ENCODE measurements around the gene GLCE.
"Not testable (repeated sequence)": the region's sequence is repeated elsewhere in the genome, so short reads cannot be mapped to it uniquely, and the experiment has no call there.

GLCE gene

GRCh38 chr15:69279636-69280035, 119.2 kb downstream of the GLCE start:
- Histone ChIP-seq H3K9me3 (ENCODE audit: control insufficient read depth, low read length) (no peaks in the 10 kb centered on the region), H3K4me3 (ENCODE audit: insufficient read depth, low read depth, low read length) (no peak overlapping the region), H3K27ac (ENCODE audit: insufficient read depth, low read depth, low read length, poor library complexity, severe bottlenecking) (no peak overlapping the region), H3K4me1 (ENCODE audit: control insufficient read depth, insufficient read depth, low read length) (peaks cover 7% of the 10 kb centered on the region), H3K27me3 (ENCODE audit: control insufficient read depth, insufficient read depth, low read length, poor library complexity, severe bottlenecking) (no peaks in the 10 kb centered on the region), H3K36me3 (ENCODE audit: control insufficient read depth, insufficient read depth, low read length) (no peaks in the 10 kb centered on the region)
- WGBS, 2 experiments: 94% methylated on average over 7 of the region's 7 CpGs

- H3K27me3 ChIP-seq (ENCODE audit: control insufficient read depth, insufficient read depth, low read length, poor library complexity, severe bottlenecking): no peaks in the 10 kb centered on the region
- no peak overlapping the region for H3K27ac ChIP-seq (ENCODE audit: insufficient read depth, low read depth, low read length, poor library complexity, severe bottlenecking)
- H3K9me3 ChIP-seq (ENCODE audit: control insufficient read depth, low read length): no peaks in the 10 kb centered on the region
- H3K4me1 ChIP-seq (ENCODE audit: control insufficient read depth, insufficient read depth, low read length): peaks cover under 1% of the 10 kb centered on the region
- H3K4me3 ChIP-seq (ENCODE audit: insufficient read depth, low read depth, low read length): no peak overlapping the region
- WGBS, 2 experiments: 86 to 92% methylated on average over 5 of the region's 5 CpGs
- H3K36me3 ChIP-seq (ENCODE audit: control insufficient read depth, insufficient read depth, low read length): no peaks in the 10 kb centered on the region
Observed at GRCh38 chr15:69280783-69281182, 120.3 kb downstream of the GLCE start.

GRCh38 chr15:69282104-69282743, 121.8 kb downstream of the GLCE start:
- no peak overlapping the region for H3K4me3 ChIP-seq (ENCODE audit: insufficient read depth, low read depth, low read length)
- no peak overlapping the region for H3K27ac ChIP-seq (ENCODE audit: insufficient read depth, low read depth, low read length, poor library complexity, severe bottlenecking)
- no peaks in the 10 kb centered on the region for H3K36me3 ChIP-seq (ENCODE audit: control insufficient read depth, insufficient read depth, low read length)
- H3K9me3 ChIP-seq (ENCODE audit: control insufficient read depth, low read length): no peaks in the 10 kb centered on the region
- H3K27me3 ChIP-seq (ENCODE audit: control insufficient read depth, insufficient read depth, low read length, poor library complexity, severe bottlenecking): no peaks in the 10 kb centered on the region
- no peaks in the 10 kb centered on the region for H3K4me1 ChIP-seq (ENCODE audit: control insufficient read depth, insufficient read depth, low read length)
- WGBS, 2 experiments: 95% methylated on average over 9 of the region's 9 CpGs

- no peak overlapping the region for H3K27ac ChIP-seq (ENCODE audit: insufficient read depth, low read depth, low read length, poor library complexity, severe bottlenecking)
- 93 to 97% methylated on average over 12 of the region's 12 CpGs for WGBS, 2 experiments
- no peaks in the 10 kb centered on the region for H3K9me3 ChIP-seq (ENCODE audit: control insufficient read depth, low read length)
- H3K27me3 ChIP-seq (ENCODE audit: control insufficient read depth, insufficient read depth, low read length, poor library complexity, severe bottlenecking): no peaks in the 10 kb centered on the region
- no peaks in the 10 kb centered on the region for H3K36me3 ChIP-seq (ENCODE audit: control insufficient read depth, insufficient read depth, low read length)
- H3K4me1 ChIP-seq (ENCODE audit: control insufficient read depth, insufficient read depth, low read length): no peaks in the 10 kb centered on the region
- no peak overlapping the region for H3K4me3 ChIP-seq (ENCODE audit: insufficient read depth, low read depth, low read length)
Observed at GRCh38 chr15:69285834-69286233, 125.4 kb downstream of the GLCE start.

GRCh38 chr15:69288011-69288410, 127.6 kb downstream of the GLCE start:
- no peaks in the 10 kb centered on the region for H3K4me1 ChIP-seq (ENCODE audit: control insufficient read depth, insufficient read depth, low read length)
- no peaks in the 10 kb centered on the region for H3K36me3 ChIP-seq (ENCODE audit: control insufficient read depth, insufficient read depth, low read length)
- no peaks in the 10 kb centered on the region for H3K27me3 ChIP-seq (ENCODE audit: control insufficient read depth, insufficient read depth, low read length, poor library complexity, severe bottlenecking)
- no peak overlapping the region for H3K27ac ChIP-seq (ENCODE audit: insufficient read depth, low read depth, low read length, poor library complexity, severe bottlenecking)
- H3K9me3 ChIP-seq (ENCODE audit: control insufficient read depth, low read length): no peaks in the 10 kb centered on the region
- H3K4me3 ChIP-seq (ENCODE audit: insufficient read depth, low read depth, low read length): no peak overlapping the region
- WGBS, 2 experiments: 94 to 96% methylated on average over 7 of the region's 7 CpGs

- 89 to 90% methylated on average over 11 of the region's 11 CpGs for WGBS, 2 experiments
- Histone ChIP-seq H3K4me1 (ENCODE audit: control insufficient read depth, insufficient read depth, low read length) (no peaks in the 10 kb centered on the region), H3K27me3 (ENCODE audit: control insufficient read depth, insufficient read depth, low read length, poor library complexity, severe bottlenecking) (no peaks in the 10 kb centered on the region), H3K4me3 (ENCODE audit: insufficient read depth, low read depth, low read length) (no peak overlapping the region), H3K9me3 (ENCODE audit: control insufficient read depth, low read length) (no peaks in the 10 kb centered on the region), H3K27ac (ENCODE audit: insufficient read depth, low read depth, low read length, poor library complexity, severe bottlenecking) (no peak overlapping the region), H3K36me3 (ENCODE audit: control insufficient read depth, insufficient read depth, low read length) (no peaks in the 10 kb centered on the region)
Observed at GRCh38 chr15:69288531-69289341, 128.3 kb downstream of the GLCE start.

- Histone ChIP-seq H3K9me3 (ENCODE audit: control insufficient read depth, low read length) (no peaks in the 10 kb centered on the region), H3K27me3 (ENCODE audit: control insufficient read depth, insufficient read depth, low read length, poor library complexity, severe bottlenecking) (no peaks in the 10 kb centered on the region), H3K36me3 (ENCODE audit: control insufficient read depth, insufficient read depth, low read length) (no peaks in the 10 kb centered on the region), H3K4me3 (ENCODE audit: insufficient read depth, low read depth, low read length) (no peak overlapping the region), H3K27ac (ENCODE audit: insufficient read depth, low read depth, low read length, poor library complexity, severe bottlenecking) (no peak overlapping the region), H3K4me1 (ENCODE audit: control insufficient read depth, insufficient read depth, low read length) (no peaks in the 10 kb centered on the region)
- WGBS, 2 experiments: 75 to 82% methylated on average over 7 to 8 of the region's 8 CpGs
Observed at GRCh38 chr15:69289342-69290146, 129.1 kb downstream of the GLCE start.

- H3K27ac ChIP-seq (ENCODE audit: insufficient read depth, low read depth, low read length, poor library complexity, severe bottlenecking): no peak overlapping the region
- WGBS, 2 experiments: 91% methylated on average over 7 of the region's 7 CpGs
- no peaks in the 10 kb centered on the region for H3K9me3 ChIP-seq (ENCODE audit: control insufficient read depth, low read length)
- no peak overlapping the region for H3K4me3 ChIP-seq (ENCODE audit: insufficient read depth, low read depth, low read length)
- no peaks in the 10 kb centered on the region for H3K27me3 ChIP-seq (ENCODE audit: control insufficient read depth, insufficient read depth, low read length, poor library complexity, severe bottlenecking)
- H3K36me3 ChIP-seq (ENCODE audit: control insufficient read depth, insufficient read depth, low read length): no peaks in the 10 kb centered on the region
- no peaks in the 10 kb centered on the region for H3K4me1 ChIP-seq (ENCODE audit: control insufficient read depth, insufficient read depth, low read length)
Observed at GRCh38 chr15:69290346-69291164, 130.1 kb downstream of the GLCE start.

- H3K27ac ChIP-seq (ENCODE audit: insufficient read depth, low read depth, low read length, poor library complexity, severe bottlenecking); H3K27me3 ChIP-seq (ENCODE audit: control insufficient read depth, insufficient read depth, low read length, poor library complexity, severe bottlenecking); H3K36me3 ChIP-seq (ENCODE audit: control insufficient read depth, insufficient read depth, low read length); H3K4me3 ChIP-seq (ENCODE audit: insufficient read depth, low read depth, low read length); H3K4me1 ChIP-seq (ENCODE audit: control insufficient read depth, insufficient read depth, low read length); H3K9me3 ChIP-seq (ENCODE audit: control insufficient read depth, low read length): not testable (repeated sequence)
- 91 to 94% methylated on average over 10 of the region's 10 CpGs for WGBS, 2 experiments
Observed at GRCh38 chr15:69291651-69292050, 131.2 kb downstream of the GLCE start.
